Endothelial cell of umbilical vein (primary cell): ENCODE data around the gene KRT3. TPM values are rescaled to one million over a fixed set of nuclear protein-coding genes. Genes with fewer than 3 reads are reported as not detected.

Source experiments
- BruUV-seq: library from RNA; stranded (reverse); fragments of 400-500 nt; replicated peaks from 2 replicates; lab custom pipeline; 2021; lab: Mats Ljungman, UMichigan
- CTCF ChIA-PET: fragments of 300-600, 350-600 bp; sonication (Branson Sonifier 250); formaldehyde crosslinking; loops from one replicate; lab custom pipeline; 2021; ENCODE audit warnings: antibody characterized with exemption, inconsistent platforms; lab: Charles Lee
- POLR2A ChIA-PET: fragments of 300-600, 350-600 bp; sonication (Branson Sonifier 250); formaldehyde crosslinking; loops from one replicate; lab custom pipeline; 2021; ENCODE audit warnings: antibody characterized with exemption, inconsistent platforms; lab: Charles Lee
- DNase-seq: peaks from one replicate; pipeline ENCODE4 v3.0.0-alpha.2; 2011; ENCODE audit warnings: low read depth, low spot score
- FAIRE-seq: peaks from 2 replicates; lab custom pipeline; 2011; peaks lifted over from hg19 to GRCh38; lab: Jason Lieb, UNC
- H2AFZ ChIP-seq: 2 replicates; pipeline ENCODE4 v1.6.0; 2012; ENCODE audit warnings: low read depth, low read length, control low read depth, inconsistent platforms
- H3K27ac ChIP-seq: 2 replicates; pipeline ENCODE4 v1.5.1; 2011; ENCODE audit warnings: low read depth, mild to moderate bottlenecking, control low read depth, low read length, moderate library complexity; ENCODE audit not compliant: insufficient read depth
- H3K27me3 ChIP-seq, 2 experiments: 2 replicates each; pipeline versions ENCODE4 v1.6.0 to v1.6.1; 2011; ENCODE audit warnings: low read length in 2 of 2, mixed read lengths in 1 of 2; ENCODE audit not compliant: control insufficient read depth in 2 of 2, insufficient read depth in 2 of 2
- H3K36me3 ChIP-seq, 2 experiments: 2 replicates in 1 of 2; 3 replicates in 1 of 2; pipeline ENCODE4 v1.5.1; 2011; ENCODE audit warnings: low read length in 2 of 2, mild to moderate bottlenecking in 1 of 2, moderate library complexity in 1 of 2; ENCODE audit not compliant: control insufficient read depth in 2 of 2, insufficient read depth in 2 of 2; ENCODE audit errors: extremely low read depth in 1 of 2
- H3K4me1 ChIP-seq: 3 replicates; pipeline ENCODE4 v1.5.1; 2011; ENCODE audit warnings: mild to moderate bottlenecking, low read length; ENCODE audit not compliant: control insufficient read depth, insufficient read depth; ENCODE audit errors: extremely low read depth
- H3K4me2 ChIP-seq: 2 replicates; pipeline ENCODE4 v1.6.1; 2011; ENCODE audit warnings: low read length, control low read depth, mixed read lengths; ENCODE audit not compliant: insufficient read depth
- H3K4me3 ChIP-seq, 3 experiments: fragments of 200-600 bp in 1 of 3; sonication (generic), shearing (Covaris generic) in 1 of 3; replicated peaks in 1 of 3; 2 replicates each; pipeline ENCODE4 v1.5.1; 2011 to 2016; ENCODE audit warnings: control low read depth in 3 of 3, low read length in 3 of 3, mild to moderate bottlenecking in 2 of 3, inconsistent platforms in 1 of 3, low read depth in 1 of 3, moderate library complexity in 1 of 3; ENCODE audit not compliant: insufficient read depth in 1 of 3
- H3K79me2 ChIP-seq: 2 replicates; pipeline ENCODE4 v1.6.0; 2012; ENCODE audit warnings: low read length, inconsistent platforms; ENCODE audit not compliant: control insufficient read depth, insufficient read depth
- H3K9ac ChIP-seq: replicated peaks from 2 replicates; pipeline ENCODE3; 2011; ENCODE audit warnings: low read length, control low read depth; ENCODE audit not compliant: insufficient read depth; ENCODE audit errors: extremely low read depth
- H3K9me1 ChIP-seq: replicated peaks from 3 replicates; pipeline ENCODE4 v1.6.0; 2011; ENCODE audit warnings: mild to moderate bottlenecking, low read length; ENCODE audit not compliant: control insufficient read depth, insufficient read depth; ENCODE audit errors: extremely low read depth
- H3K9me3 ChIP-seq: replicated peaks from 2 replicates; pipeline ENCODE4 v1.5.1; 2012; ENCODE audit warnings: low read length, inconsistent platforms; ENCODE audit not compliant: control insufficient read depth, insufficient read depth
- H4K20me1 ChIP-seq: replicated peaks from 2 replicates; pipeline ENCODE3; 2011; ENCODE audit warnings: mild to moderate bottlenecking, low read length; ENCODE audit not compliant: control insufficient read depth, insufficient read depth; ENCODE audit errors: extremely low read depth
- EZH2 ChIP-seq: IDR thresholded peaks from 2 replicates; pipeline ENCODE4 v1.6.1; 2012; ENCODE audit warnings: borderline replicate concordance, low read depth, mild to moderate bottlenecking, moderate library complexity, low read length, inconsistent platforms; ENCODE audit not compliant: severe bottlenecking
- FOS ChIP-seq: IDR thresholded peaks from 2 replicates; pipeline ENCODE4 v1.6.1; 2011; ENCODE audit warnings: mild to moderate bottlenecking, low read length, moderate library complexity, borderline replicate concordance; ENCODE audit not compliant: insufficient read depth
- GATA2 ChIP-seq: IDR thresholded peaks from 2 replicates; pipeline ENCODE4 v1.7.0; 2011; ENCODE audit warnings: low read depth, mild to moderate bottlenecking, moderate library complexity, mixed read lengths, low read length; ENCODE audit not compliant: insufficient read length, insufficient read depth
- JUN ChIP-seq: IDR thresholded peaks from 2 replicates; pipeline ENCODE4 v1.6.1; 2011; ENCODE audit warnings: borderline replicate concordance, low read depth; ENCODE audit not compliant: insufficient read length, insufficient read depth
- MYC ChIP-seq: IDR thresholded peaks from one replicate; pipeline ENCODE4 v1.6.1; 2011; ENCODE audit warnings: mild to moderate bottlenecking, low read depth, low read length
- POLR2A ChIP-seq: IDR thresholded peaks from 2 replicates; pipeline ENCODE4 v1.6.1; 2012; ENCODE audit warnings: low read depth, mild to moderate bottlenecking, control low read depth, low read length
- POLR2AphosphoS5 ChIP-seq: IDR thresholded peaks from 2 replicates; pipeline ENCODE4 v1.6.1; 2012; ENCODE audit warnings: low read depth, mild to moderate bottlenecking, control low read depth, low read length, moderate library complexity; ENCODE audit not compliant: insufficient read depth
- dilution Hi-C: fragments of 300-500 bp; cut with MboI; formaldehyde crosslinking; loops from one replicate; pipeline ENCODE4 v1.15.0; 2019; ENCODE audit warnings: low sequenced_read_pairs; ENCODE audit not compliant: extremely low pct_ligation_motif_present
- intact Hi-C: fragments of 100-400 bp; cut with micrococcal nuclease; formaldehyde crosslinking; loops from one replicate; pipeline ENCODE4 v1.10.0; 2022
- polyA plus RNA-seq, 4 experiments: library from polyadenylated mRNA; depleted of rRNA in 3 of 4; stranded (reverse) in 3 of 4; unstranded in 1 of 4; fragments of >200 nt; gene quantifications; 2 replicates each; pipeline versions ENCODE4 v1.2.1 to v1.2.3, GENCODE V29; 2011 to 2012; ENCODE audit warnings: missing spikeins in 1 of 4
- total RNA-seq: library from RNA; stranded (reverse); gene quantifications from 2 replicates; pipeline ENCODE4 v1.2.3, GENCODE V29; 2021
- TF ChIP-seq, protein P1 (sequence below): IDR thresholded peaks from 2 replicates; pipeline ENCODE4 v1.6.1; 2011; ENCODE audit not compliant: insufficient read depth, insufficient read length
- TF ChIP-seq, protein P2 (sequence below), 2 donors: IDR thresholded peaks; 1 replicate in 1 of 2; 2 replicates in 1 of 2; pipeline ENCODE4 v1.5.1; 2011; ENCODE audit warnings: low read length in 2 of 2, mild to moderate bottlenecking in 2 of 2, moderate library complexity in 2 of 2, control low read depth in 1 of 2, inconsistent platforms in 1 of 2, low read depth in 1 of 2; ENCODE audit not compliant: insufficient read depth in 1 of 2; ENCODE audit errors: extremely low read depth in 1 of 2

The KRT3 gene
- total and polyA plus RNA-seq, 2 donors (not counting 3 experiments of a cell fraction or from before 2014, with no cell fraction given): not detected

DNA sequence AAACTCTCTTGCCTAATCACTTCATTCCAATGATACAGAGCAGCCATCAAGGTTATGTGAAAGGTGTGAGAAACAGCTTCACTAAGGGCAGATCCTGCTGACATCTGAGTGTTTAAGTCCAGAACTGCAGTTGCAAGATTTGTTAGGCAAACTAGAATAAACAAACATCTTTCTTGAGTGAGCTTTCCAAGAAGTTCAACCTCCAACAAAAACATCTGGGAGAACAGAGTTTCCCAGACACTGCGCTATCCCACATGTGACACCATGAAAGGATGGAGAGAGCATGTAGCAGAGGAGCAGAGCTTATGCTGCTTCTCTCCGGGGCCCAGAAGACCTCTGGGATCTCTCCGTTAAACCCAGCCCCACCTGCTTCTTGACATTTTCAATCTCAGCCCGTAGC, 24.4 kb downstream of the KRT3 start:
- CTCF ChIA-PET: interaction anchor here (1.2 kb wide), 1 partner anchor 109 kb away, joined by 3 read pairs; no protein-coding TSS in a partner anchor
- no peak for TF ChIP-seq JUN

DNA sequence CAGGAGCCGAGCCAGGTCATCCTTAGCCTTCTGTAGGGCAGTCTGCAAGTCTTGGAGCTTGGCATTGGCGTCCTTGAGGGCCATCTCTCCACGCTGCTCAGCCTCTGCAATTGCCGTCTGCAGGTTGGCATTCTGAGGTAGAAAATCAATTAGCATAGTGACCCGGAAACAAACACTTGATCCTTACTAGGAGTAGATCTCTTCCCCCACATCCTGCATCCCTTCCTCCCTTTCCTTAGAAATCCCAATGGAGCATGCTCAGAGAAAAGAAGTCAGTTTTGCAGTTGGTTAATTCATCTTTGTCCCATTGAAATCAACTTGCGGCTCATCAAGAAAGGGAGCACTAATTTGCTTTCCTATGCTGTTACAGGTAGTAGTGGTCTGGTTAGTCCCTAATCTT, 24.8 kb downstream of the KRT3 start:
- ChIA-PET POLR2A (no interaction called here), CTCF (interaction anchor here (1.2 kb wide), 1 partner anchor 109 kb away, joined by 3 read pairs; no protein-coding TSS in a partner anchor)
- Histone ChIP-seq H3K4me1 (no peaks in the 10 kb centered on the region), H2AFZ (no peak overlapping the region), H3K79me2 (no peaks in the 10 kb centered on the region), H4K20me1 (no peaks in the 10 kb centered on the region), H3K9me1 (no peaks in the 10 kb centered on the region), H3K4me3 (no peak overlapping the region), H3K9ac (no peak overlapping the region), H3K4me2 (no peak overlapping the region), H3K27me3 (peaks cover 0 to 7% of the 10 kb centered on the region in 2 experiments), H3K36me3 (no peaks in the 10 kb centered on the region), H3K27ac (no peak overlapping the region), H3K9me3 (no peaks in the 10 kb centered on the region)
- dilution Hi-C loops (no loop called here), intact Hi-C loops (no loop called here)
- BruUV-seq: no TSS peak
- no peak for TF ChIP-seq MYC
- TF ChIP-seq, protein P1, sequence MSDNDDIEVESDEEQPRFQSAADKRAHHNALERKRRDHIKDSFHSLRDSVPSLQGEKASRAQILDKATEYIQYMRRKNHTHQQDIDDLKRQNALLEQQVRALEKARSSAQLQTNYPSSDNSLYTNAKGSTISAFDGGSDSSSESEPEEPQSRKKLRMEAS: no peak
- no peak for TF ChIP-seq POLR2A
- no peak for TF ChIP-seq GATA2
- TF ChIP-seq POLR2AphosphoS5: no peak
- no peak for TF ChIP-seq FOS
- TF ChIP-seq EZH2: no peak
- TF ChIP-seq, protein P2, sequence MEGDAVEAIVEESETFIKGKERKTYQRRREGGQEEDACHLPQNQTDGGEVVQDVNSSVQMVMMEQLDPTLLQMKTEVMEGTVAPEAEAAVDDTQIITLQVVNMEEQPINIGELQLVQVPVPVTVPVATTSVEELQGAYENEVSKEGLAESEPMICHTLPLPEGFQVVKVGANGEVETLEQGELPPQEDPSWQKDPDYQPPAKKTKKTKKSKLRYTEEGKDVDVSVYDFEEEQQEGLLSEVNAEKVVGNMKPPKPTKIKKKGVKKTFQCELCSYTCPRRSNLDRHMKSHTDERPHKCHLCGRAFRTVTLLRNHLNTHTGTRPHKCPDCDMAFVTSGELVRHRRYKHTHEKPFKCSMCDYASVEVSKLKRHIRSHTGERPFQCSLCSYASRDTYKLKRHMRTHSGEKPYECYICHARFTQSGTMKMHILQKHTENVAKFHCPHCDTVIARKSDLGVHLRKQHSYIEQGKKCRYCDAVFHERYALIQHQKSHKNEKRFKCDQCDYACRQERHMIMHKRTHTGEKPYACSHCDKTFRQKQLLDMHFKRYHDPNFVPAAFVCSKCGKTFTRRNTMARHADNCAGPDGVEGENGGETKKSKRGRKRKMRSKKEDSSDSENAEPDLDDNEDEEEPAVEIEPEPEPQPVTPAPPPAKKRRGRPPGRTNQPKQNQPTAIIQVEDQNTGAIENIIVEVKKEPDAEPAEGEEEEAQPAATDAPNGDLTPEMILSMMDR (IDR thresholded peaks at IDR 0.05; ENCODE audit: extremely low read depth in 1 of 2, insufficient read depth in 1 of 2, low read depth in 1 of 2, low read length in 2 of 2): no peak
- no peak for TF ChIP-seq JUN
- DNase-seq (no peak), FAIRE-seq (no peak)

More for the DNA sequence above, 24.4 kb downstream of the KRT3 start:
- Histone ChIP-seq H3K9me1 (no peaks in the 10 kb centered on the region), H4K20me1 (no peaks in the 10 kb centered on the region), H3K4me3 (no peak overlapping the region), H3K27ac (no peak overlapping the region), H3K79me2 (no peaks in the 10 kb centered on the region), H3K27me3 (peaks cover 0 to 7% of the 10 kb centered on the region in 2 experiments), H3K9ac (no peak overlapping the region), H3K4me1 (no peaks in the 10 kb centered on the region), H2AFZ (no peak overlapping the region), H3K4me2 (no peak overlapping the region), H3K36me3 (no peaks in the 10 kb centered on the region), H3K9me3 (no peaks in the 10 kb centered on the region)
- dilution Hi-C loops: no loop called here
- no peak for DNase-seq
- intact Hi-C loops: no loop called here
- POLR2A ChIA-PET: no interaction called here
- no TSS peak for BruUV-seq
- no peak for FAIRE-seq
